ENCODE data around the gene PEX14. TPM values are rescaled to one million over a fixed set of nuclear protein-coding genes. Genes with fewer than 3 reads are reported as not detected.

The PEX14 gene, protein sequence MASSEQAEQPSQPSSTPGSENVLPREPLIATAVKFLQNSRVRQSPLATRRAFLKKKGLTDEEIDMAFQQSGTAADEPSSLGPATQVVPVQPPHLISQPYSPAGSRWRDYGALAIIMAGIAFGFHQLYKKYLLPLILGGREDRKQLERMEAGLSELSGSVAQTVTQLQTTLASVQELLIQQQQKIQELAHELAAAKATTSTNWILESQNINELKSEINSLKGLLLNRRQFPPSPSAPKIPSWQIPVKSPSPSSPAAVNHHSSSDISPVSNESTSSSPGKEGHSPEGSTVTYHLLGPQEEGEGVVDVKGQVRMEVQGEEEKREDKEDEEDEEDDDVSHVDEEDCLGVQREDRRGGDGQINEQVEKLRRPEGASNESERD
- total RNA-seq: 15.7 and 17.6 TPM in 2 replicates

DNA sequence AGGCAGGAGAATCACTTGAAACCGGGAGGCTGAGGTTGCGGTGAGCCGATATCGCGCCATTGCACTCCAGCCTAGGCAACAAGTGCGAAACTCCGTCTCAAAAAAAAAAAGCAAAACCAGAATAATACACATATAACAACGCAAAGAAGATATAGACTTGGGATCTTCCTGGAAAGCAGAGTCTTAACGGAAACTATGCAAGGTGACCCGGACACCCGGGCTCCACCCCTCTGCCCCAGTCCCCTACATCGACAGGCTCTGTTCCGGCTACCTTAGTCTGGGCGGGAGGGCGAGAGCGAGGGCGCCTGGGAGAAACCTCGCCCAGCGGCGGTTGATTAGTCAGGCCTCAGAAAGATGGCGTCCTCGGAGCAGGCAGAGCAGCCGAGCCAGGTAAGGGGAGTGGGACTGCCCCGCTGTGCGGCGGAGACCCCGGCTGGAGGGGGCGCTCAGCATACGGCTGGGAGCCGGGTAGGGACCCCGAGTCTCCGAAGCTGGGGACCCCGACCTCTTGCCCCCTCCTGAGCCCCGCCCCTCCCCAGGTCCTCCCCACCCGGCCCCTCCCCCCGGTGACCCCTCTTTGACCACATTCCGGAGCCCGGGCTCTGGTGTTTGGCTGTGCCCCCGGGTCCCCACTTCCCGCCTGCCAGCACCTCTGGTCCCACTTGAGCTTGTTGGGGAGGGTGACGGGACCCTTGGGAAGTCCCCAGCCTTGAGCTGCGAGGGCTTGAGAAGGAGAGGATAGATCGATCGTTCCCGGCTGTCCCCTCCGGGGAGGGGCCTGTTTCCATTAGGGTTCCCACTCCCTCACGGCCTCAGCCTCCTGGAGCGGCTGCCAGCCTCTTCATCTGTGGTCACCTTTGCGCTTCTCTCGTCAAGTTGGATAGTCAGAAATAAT, at the start of gene PEX14:
Gene PEX14, plus strand, starts transcription at position 338 of the 895 bp plus-strand sequence. Its CDS starts 17 bp downstream, at position 355.

DNA sequence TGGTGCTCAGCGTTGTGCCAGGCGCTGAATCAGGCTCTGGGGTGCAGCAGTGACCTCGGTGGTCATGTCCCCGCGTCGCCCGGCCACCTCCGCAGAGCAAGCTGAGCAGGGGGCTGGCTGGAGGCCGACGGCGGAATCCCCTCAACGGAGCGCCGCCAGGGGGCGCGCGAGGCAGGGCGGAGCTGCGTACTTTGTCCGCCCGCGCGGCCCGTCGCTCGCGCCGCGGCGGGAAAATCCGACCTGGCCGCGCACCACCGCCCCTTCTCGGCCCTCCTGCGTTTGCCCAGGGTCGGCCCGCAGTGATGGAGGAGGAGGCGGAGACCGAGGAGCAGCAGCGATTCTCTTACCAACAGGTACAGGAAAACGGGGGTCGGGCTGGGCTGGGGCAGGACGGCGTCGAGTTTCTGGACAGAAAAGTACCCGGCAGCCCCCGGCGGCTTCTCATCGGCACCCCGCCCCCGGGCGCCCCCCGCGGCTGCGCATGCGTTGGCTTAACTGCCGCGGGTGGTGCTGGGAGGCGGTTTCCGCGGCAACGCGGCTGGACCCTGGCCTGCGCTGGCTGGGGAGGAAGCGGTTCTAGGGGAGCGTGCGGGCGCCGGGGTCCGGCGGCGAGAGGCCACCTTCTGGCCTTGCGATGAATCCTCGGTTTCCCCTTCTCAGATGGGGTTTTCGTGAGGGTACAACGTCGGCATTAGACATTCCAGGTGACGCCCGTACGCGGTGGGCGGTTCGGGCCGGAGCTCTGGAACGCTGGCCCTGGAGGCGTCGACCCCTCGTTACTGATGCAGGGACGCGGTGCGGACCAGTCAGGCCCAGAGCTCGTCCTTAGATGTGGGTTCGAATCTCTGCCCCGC, 44.3 kb upstream of the PEX14 start, which contains the start of gene CENPS:
Gene CENPS, plus strand, starts transcription at position 218 of the 854 bp plus-strand sequence. Its CDS starts 85 bp downstream, at position 303.

DNA sequence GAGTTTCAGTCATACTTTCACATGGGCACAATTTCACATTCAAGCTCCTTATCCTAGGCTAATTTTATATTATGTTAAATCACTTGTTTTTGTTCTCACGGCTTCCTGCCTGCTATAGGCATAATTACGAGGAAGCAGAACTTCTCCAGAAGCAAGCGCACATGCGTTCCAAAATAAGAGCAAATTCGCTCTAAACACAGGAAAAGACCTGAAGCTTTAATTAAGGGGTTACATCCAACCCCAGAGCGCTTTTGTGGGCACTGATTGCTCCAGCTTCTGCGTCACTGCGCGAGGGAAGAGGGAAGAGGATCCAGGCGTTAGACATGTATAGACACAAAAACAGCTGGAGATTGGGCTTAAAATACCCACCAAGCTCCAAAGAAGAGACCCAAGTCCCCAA, 25.0 kb upstream of the PEX14 start, which contains the start of gene CORT:
Gene CORT, plus strand, starts transcription at position 281 of the 400 bp plus-strand sequence. CDS start 193 bp downstream, outside the sequence.

DNA sequence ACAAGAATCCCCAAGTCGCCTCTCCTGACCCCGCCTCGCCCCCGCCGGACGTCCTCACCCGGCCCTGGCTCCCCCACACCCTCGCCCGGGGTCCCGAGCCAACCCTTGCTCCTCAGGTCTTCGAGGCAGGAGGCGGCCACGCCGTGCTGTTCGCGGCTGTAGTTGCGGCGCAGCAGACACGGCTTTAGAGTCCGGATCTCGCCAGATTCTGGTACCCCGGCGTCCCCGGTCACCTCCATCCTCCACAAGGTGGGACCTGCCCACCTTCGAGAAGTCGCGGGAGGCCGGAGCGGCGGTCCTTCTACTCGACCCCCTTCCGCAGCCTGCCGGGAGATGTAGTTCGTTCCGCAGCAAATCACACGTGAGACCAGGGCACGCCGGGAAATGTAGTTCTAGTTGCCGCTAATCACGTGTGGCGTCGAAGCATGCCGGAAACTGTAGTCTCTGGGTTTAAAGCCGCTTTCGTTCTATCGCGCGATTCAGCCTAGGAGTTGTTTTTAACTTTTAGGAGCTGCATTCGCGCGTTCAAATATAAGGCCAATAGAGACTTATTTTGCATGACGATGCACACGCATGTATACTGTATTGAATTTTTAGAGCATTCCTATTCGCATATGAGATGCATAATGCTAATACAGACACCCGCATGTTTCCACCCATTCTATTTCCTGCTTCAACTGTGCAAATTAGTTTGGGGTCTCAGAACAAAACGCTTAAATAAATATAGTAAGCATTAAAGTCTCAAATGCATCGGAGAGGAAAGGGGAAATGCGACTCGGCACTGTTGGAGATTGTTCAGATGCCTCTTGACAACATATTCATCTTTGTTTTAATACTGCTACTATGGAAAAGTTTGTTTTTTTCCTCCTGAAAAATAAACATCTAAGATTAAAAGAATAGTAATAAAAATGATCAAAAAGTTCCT, 2.3 kb upstream of the PEX14 start, which contains the start of gene DFFA:
Gene DFFA, minus strand, starts transcription at position 310 of the 925 bp plus-strand sequence. Its CDS starts 71 bp downstream, at position 239.

Small RNA genes lying within 50 kb of the gene (small RNA-seq; reads per million reads assigned to genes)
- gene RN7SL614P: not detected

Other genes with a start within 250 kb of the PEX14 start
- gene PGD, start 75.9 kb upstream of the PEX14 start, total RNA-seq: 63.6 and 89.0 TPM in 2 replicates
- 11.2 and 18.5 TPM in 2 replicates for gene CENPS, start 44.5 kb upstream of the PEX14 start, total RNA-seq
- 0.11 and 0.79 TPM in 2 replicates for gene CORT, start 24.9 kb upstream of the PEX14 start, total RNA-seq
- gene DFFA, start 2.4 kb upstream of the PEX14 start, total RNA-seq: 32.6 and 44.5 TPM in 2 replicates

All from placental epithelial cell (primary cell).